Hepatocyte (in vitro differentiated cells): ENCODE data around the gene ZBTB20. TPM values are rescaled to one million over a fixed set of nuclear protein-coding genes. Genes with fewer than 3 reads are reported as not detected.

Source experiments
- DNase-seq: peaks from one replicate; pipeline ENCODE4 v3.0.0-alpha.2; 2016; ENCODE audit warnings: low spot score
- H2AFZ ChIP-seq: fragments of 200-600 bp; sonication (generic); 2 replicates; pipeline ENCODE4 v1.6.0; 2016; ENCODE audit warnings: antibody characterized with exemption, mild to moderate bottlenecking
- H3K27ac ChIP-seq: fragments of 200-600 bp; sonication (generic); 2 replicates; pipeline ENCODE4 v1.5.1; 2016; ENCODE audit warnings: mild to moderate bottlenecking
- H3K27me3 ChIP-seq: fragments of 200-600 bp; sonication (generic); 2 replicates; pipeline ENCODE4 v1.6.1; 2016
- H3K36me3 ChIP-seq: fragments of 200-600 bp; sonication (generic); replicated peaks from 2 replicates; pipeline ENCODE4 v1.5.1; 2016; ENCODE audit warnings: low read depth; ENCODE audit not compliant: insufficient read depth
- H3K4me1 ChIP-seq: fragments of 200-600 bp; sonication (generic); 2 replicates; pipeline ENCODE4 v1.5.1; 2016; ENCODE audit warnings: mild to moderate bottlenecking, moderate library complexity; ENCODE audit not compliant: insufficient read depth
- H3K4me2 ChIP-seq: fragments of 200-600 bp; sonication (generic); 2 replicates; pipeline ENCODE4 v1.6.0; 2016
- H3K4me3 ChIP-seq: fragments of 200-600 bp; sonication (generic); 2 replicates; pipeline ENCODE4 v1.5.1; 2016; ENCODE audit warnings: mild to moderate bottlenecking
- H3K79me2 ChIP-seq: fragments of 200-600 bp; sonication (generic); 2 replicates; pipeline ENCODE4 v1.6.0; 2017; ENCODE audit warnings: mild to moderate bottlenecking
- H3K9me2 ChIP-seq: fragments of 200-600 bp; sonication (generic); replicated peaks from 2 replicates; pipeline ENCODE4 v1.6.0; 2017; ENCODE audit warnings: mild to moderate bottlenecking; ENCODE audit not compliant: insufficient read depth
- H3K9me3 ChIP-seq: fragments of 200-600 bp; sonication (generic); 2 replicates; pipeline ENCODE4 v1.5.1; 2016; ENCODE audit warnings: low read depth, mild to moderate bottlenecking
- H4K20me1 ChIP-seq: fragments of 200-600 bp; sonication (generic); 2 replicates; pipeline ENCODE4 v1.6.0; 2016; ENCODE audit warnings: mild to moderate bottlenecking; ENCODE audit not compliant: insufficient read depth, poor library complexity, severe bottlenecking
- EZH2 ChIP-seq: fragments of 200-600 bp; sonication (generic); IDR thresholded peaks from 2 replicates; pipeline ENCODE4 v1.6.1; 2016; ENCODE audit warnings: antibody characterized with exemption, mild to moderate bottlenecking, borderline replicate concordance
- EZH2phosphoT487 ChIP-seq: fragments of 200-600 bp; sonication (generic); IDR thresholded peaks from one replicate; pipeline ENCODE4 v1.6.1; 2018; ENCODE audit warnings: antibody characterized with exemption, mild to moderate bottlenecking, low read depth, moderate library complexity; ENCODE audit not compliant: unreplicated experiment, severe bottlenecking
- WGBS: methylation state at CpG from one replicate; pipeline ENCODE4 v1.1.6; 2016; ENCODE audit warnings: low lambda C conversion rate; ENCODE audit errors: missing lambda C conversion rate; 5-methylcytosine and 5-hydroxymethylcytosine counted together
- polyA plus RNA-seq: library from polyadenylated mRNA; unstranded; fragments of >200 nt; fragmentation: Nextera tagmentation; extraction: Ambion mirVana; gene quantifications from 2 replicates; pipeline ENCODE4 v1.2.1, GENCODE V29; 2016
- total RNA-seq: library from RNA; depleted of rRNA; stranded (reverse); fragments of >200 nt; gene quantifications from 2 replicates; pipeline ENCODE4 v1.2.3, GENCODE V29; 2014
- TF ChIP-seq, protein P1 (sequence below): fragments of 200-600 bp; sonication (generic); IDR thresholded peaks from 2 replicates; pipeline ENCODE4 v1.5.1; 2016; ENCODE audit warnings: antibody characterized with exemption, mild to moderate bottlenecking; ENCODE audit not compliant: poor library complexity

The ZBTB20 gene
- total and polyA plus RNA-seq, 2 experiments from 2014 or later = 25.8 to 28.0 TPM

DNA sequence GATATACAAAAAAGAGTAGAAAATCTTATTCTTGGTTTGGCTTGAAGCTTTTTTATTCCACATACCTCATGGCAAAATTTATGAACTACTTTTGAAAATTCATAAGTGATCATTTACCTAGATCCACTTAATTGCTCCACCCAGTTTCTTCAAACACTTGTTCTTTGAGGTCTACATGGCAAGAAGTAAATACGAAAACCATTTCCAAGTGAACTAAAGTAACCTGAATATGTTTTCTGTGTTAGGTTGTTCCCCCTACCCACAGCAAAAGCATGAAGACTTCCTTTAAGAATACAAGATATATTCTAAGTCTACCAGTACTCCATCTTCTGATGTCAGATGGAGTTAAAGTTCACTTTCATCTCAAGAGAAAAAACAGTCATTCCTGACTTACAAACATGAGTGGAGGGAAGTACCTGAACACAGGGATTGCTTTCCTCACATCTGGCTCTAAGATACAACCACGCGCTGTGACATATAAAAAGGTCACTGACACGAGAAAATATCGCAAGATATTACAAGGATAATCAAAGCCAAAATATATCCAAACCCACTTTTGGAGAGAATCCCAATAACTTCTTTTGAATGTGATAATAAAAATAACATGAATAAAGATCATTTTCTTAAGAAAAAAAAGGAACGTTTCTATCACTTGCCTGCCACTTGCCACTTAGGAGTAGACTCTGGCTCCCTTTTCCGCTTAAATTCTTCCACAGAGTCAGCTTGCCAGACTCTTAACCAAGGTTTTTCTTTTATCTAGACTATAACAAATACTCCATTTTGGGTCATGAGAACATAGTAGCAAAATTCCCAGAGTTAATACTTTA is 428.8 kb downstream of the ZBTB20 start:
- DNase-seq = no peak
- TF ChIP-seq, protein P1, sequence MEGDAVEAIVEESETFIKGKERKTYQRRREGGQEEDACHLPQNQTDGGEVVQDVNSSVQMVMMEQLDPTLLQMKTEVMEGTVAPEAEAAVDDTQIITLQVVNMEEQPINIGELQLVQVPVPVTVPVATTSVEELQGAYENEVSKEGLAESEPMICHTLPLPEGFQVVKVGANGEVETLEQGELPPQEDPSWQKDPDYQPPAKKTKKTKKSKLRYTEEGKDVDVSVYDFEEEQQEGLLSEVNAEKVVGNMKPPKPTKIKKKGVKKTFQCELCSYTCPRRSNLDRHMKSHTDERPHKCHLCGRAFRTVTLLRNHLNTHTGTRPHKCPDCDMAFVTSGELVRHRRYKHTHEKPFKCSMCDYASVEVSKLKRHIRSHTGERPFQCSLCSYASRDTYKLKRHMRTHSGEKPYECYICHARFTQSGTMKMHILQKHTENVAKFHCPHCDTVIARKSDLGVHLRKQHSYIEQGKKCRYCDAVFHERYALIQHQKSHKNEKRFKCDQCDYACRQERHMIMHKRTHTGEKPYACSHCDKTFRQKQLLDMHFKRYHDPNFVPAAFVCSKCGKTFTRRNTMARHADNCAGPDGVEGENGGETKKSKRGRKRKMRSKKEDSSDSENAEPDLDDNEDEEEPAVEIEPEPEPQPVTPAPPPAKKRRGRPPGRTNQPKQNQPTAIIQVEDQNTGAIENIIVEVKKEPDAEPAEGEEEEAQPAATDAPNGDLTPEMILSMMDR = no peak
- TF ChIP-seq EZH2phosphoT487 = no peak
- Histone ChIP-seq H3K27ac (peak overlapping the region; percentile 54), H2AFZ (no peak overlapping the region), H3K4me1 (peaks cover 18% of the 10 kb centered on the region), H4K20me1 (no peaks in the 10 kb centered on the region), H3K9me2 (no peaks in the 10 kb centered on the region), H3K27me3 (no peaks in the 10 kb centered on the region), H3K9me3 (no peaks in the 10 kb centered on the region), H3K4me2 (peak overlapping the region; percentile 70), H3K4me3 (no peak overlapping the region), H3K36me3 (no peaks in the 10 kb centered on the region), H3K79me2 (no peaks in the 10 kb centered on the region)
- WGBS = 83% methylated on average over 7 of the region's 7 CpGs

GRCh38 chr3:114716916-114717315 is 430.2 kb downstream of the ZBTB20 start:
- Histone ChIP-seq H3K36me3 (no peaks in the 10 kb centered on the region), H4K20me1 (no peaks in the 10 kb centered on the region), H3K79me2 (no peaks in the 10 kb centered on the region), H2AFZ (no peak overlapping the region), H3K9me3 (no peaks in the 10 kb centered on the region), H3K4me2 (no peak overlapping the region), H3K4me1 (peaks cover 18% of the 10 kb centered on the region), H3K27ac (no peak overlapping the region), H3K4me3 (no peak overlapping the region), H3K27me3 (no peaks in the 10 kb centered on the region), H3K9me2 (no peaks in the 10 kb centered on the region)
- TF ChIP-seq EZH2 = no peak
- TF ChIP-seq, protein P1 = no peak
- TF ChIP-seq EZH2phosphoT487 = no peak
- no peak for DNase-seq

- H2AFZ ChIP-seq = no peak overlapping the region
- peaks cover 18% of the 10 kb centered on the region for H3K4me1 ChIP-seq
- H3K79me2 ChIP-seq = no peaks in the 10 kb centered on the region
- H3K36me3 ChIP-seq = no peaks in the 10 kb centered on the region
- no peak overlapping the region for H3K27ac ChIP-seq
- H3K4me2 ChIP-seq = no peak overlapping the region
- H3K9me2 ChIP-seq = no peaks in the 10 kb centered on the region
- 89% methylated on average over 5 of the region's 5 CpGs for WGBS
- H3K9me3 ChIP-seq = no peaks in the 10 kb centered on the region
- no peaks in the 10 kb centered on the region for H4K20me1 ChIP-seq
- DNase-seq = no peak
- TF ChIP-seq EZH2phosphoT487 = no peak
- TF ChIP-seq EZH2 = no peak
- TF ChIP-seq, protein P1 = no peak
- no peaks in the 10 kb centered on the region for H3K27me3 ChIP-seq
- H3K4me3 ChIP-seq = no peak overlapping the region
These were observed 431.0 kb downstream of the ZBTB20 start for GRCh38 chr3:114716126-114716525.
